H1 (cell line): ENCODE results near the gene CNTF. TPM values are rescaled to one million over a fixed set of nuclear protein-coding genes. Genes with fewer than 3 reads are reported as not detected.

Source experiments
- CBX5 ChIP-seq: fragments of 300-800, 300-1000 bp; sonication (generic); IDR thresholded peaks from 2 replicates; pipeline ENCODE4 v1.7.1; 2016; ENCODE audit warnings: antibody characterized with exemption, low read length, low read depth
- EGR1 ChIP-seq: IDR thresholded peaks from 2 replicates; pipeline ENCODE4 v1.6.1; 2011; ENCODE audit warnings: low read depth, low read length, borderline replicate concordance
- JUND ChIP-seq: IDR thresholded peaks from 2 replicates; pipeline ENCODE4 v1.6.1; 2011; ENCODE audit warnings: mild to moderate bottlenecking, improper control_type of control experiment, low read length
- SP2 ChIP-seq: IDR thresholded peaks from 2 replicates; pipeline ENCODE4 v1.6.1; 2012; ENCODE audit warnings: mild to moderate bottlenecking, low read length, inconsistent platforms
- TAF7 ChIP-seq: optimal IDR thresholded peaks from 2 replicates; pipeline ENCODE3; 2011; ENCODE audit warnings: low read depth, mild to moderate bottlenecking, inconsistent platforms, low read length, moderate library complexity, borderline replicate concordance
- polyA plus RNA-seq, 7 experiments: library from polyadenylated mRNA; depleted of rRNA in 3 of 7; stranded (reverse) in 5 of 7; unstranded in 2 of 7; fragments of >200 nt in 5 of 7; fragments of 200-250 nt in 2 of 7; gene quantifications; 1 replicate in 5 of 7; 2 replicates in 1 of 7; 4 replicates in 1 of 7; pipeline versions ENCODE4 v1.2.1 to v1.2.3, GENCODE V29; 2011 to 2013; ENCODE audit warnings: missing spikeins in 2 of 7, mixed read lengths in 2 of 7
- total RNA-seq: library from RNA; stranded (reverse); fragmentation: NEBNext Ultra II Directional; extraction: Animal tissue kit (Norgen Biotek cat#: 25700); gene quantifications from 2 replicates; pipeline ENCODE4 v1.2.1, GENCODE V29; 2021

Gene CNTF
- total and polyA plus RNA-seq, 2 of the 8 experiments (the other 6 are each of a cell fraction or from before 2014, with no cell fraction given): 0.41 to 1.5 TPM

- TF ChIP-seq TAF7 (no peak), JUND (no peak), EGR1 (no peak), CBX5 (no peak), SP2 (no peak)
These were observed 52.1 kb downstream of the CNTF start (continued) for GRCh38 chr11:58674609-58675008.

Other genes starting within 250 kb of the CNTF start
- not detected in 2 replicates for gene OR5B3, start 215.8 kb upstream of the CNTF start, total RNA-seq
- gene OR5B3, start 215.8 kb upstream of the CNTF start, polyA plus RNA-seq (2011; rRNA removed): not detected in 2 replicates
- gene OR5B2, start 194.5 kb upstream of the CNTF start, total RNA-seq: not detected in 2 replicates
- gene OR5B2, start 194.5 kb upstream of the CNTF start, polyA plus RNA-seq (2011; rRNA removed): 0.06 TPM in 2 replicates
- gene OR5B12, start 180.4 kb upstream of the CNTF start, total RNA-seq: not detected in 2 replicates
- not detected in 2 replicates for gene OR5B12, start 180.4 kb upstream of the CNTF start, polyA plus RNA-seq (2011; rRNA removed)
- not detected in 2 replicates for gene OR5B21, start 114.6 kb upstream of the CNTF start, total RNA-seq
- not detected in 2 replicates for gene OR5B21, start 114.6 kb upstream of the CNTF start, polyA plus RNA-seq (2011; rRNA removed)
- gene LPXN, start 46.8 kb upstream of the CNTF start, total RNA-seq: 0.69 and 1.4 TPM in 2 replicates
- 2.5 and 2.7 TPM in 2 replicates for gene LPXN, start 46.8 kb upstream of the CNTF start, polyA plus RNA-seq (2011; rRNA removed)
- 29.0 and 29.5 TPM in 2 replicates for gene ZFP91, start 43.6 kb upstream of the CNTF start, total RNA-seq
- gene ZFP91, start 43.6 kb upstream of the CNTF start, polyA plus RNA-seq (2011; rRNA removed): 7.8 and 10.7 TPM in 2 replicates
- gene GLYAT, start 109.3 kb downstream of the CNTF start, total RNA-seq: not detected in 2 replicates
- gene GLYAT, start 109.3 kb downstream of the CNTF start, polyA plus RNA-seq (2011; rRNA removed): not detected in 2 replicates
- gene GLYATL2, start 222.0 kb downstream of the CNTF start, total RNA-seq: 0.38 and 0.69 TPM in 2 replicates
- 0.08 and 0.39 TPM in 2 replicates for gene GLYATL2, start 222.0 kb downstream of the CNTF start, polyA plus RNA-seq (2011; rRNA removed)